ENCODE results near the gene GNG12.

The GNG12 gene

DNA sequence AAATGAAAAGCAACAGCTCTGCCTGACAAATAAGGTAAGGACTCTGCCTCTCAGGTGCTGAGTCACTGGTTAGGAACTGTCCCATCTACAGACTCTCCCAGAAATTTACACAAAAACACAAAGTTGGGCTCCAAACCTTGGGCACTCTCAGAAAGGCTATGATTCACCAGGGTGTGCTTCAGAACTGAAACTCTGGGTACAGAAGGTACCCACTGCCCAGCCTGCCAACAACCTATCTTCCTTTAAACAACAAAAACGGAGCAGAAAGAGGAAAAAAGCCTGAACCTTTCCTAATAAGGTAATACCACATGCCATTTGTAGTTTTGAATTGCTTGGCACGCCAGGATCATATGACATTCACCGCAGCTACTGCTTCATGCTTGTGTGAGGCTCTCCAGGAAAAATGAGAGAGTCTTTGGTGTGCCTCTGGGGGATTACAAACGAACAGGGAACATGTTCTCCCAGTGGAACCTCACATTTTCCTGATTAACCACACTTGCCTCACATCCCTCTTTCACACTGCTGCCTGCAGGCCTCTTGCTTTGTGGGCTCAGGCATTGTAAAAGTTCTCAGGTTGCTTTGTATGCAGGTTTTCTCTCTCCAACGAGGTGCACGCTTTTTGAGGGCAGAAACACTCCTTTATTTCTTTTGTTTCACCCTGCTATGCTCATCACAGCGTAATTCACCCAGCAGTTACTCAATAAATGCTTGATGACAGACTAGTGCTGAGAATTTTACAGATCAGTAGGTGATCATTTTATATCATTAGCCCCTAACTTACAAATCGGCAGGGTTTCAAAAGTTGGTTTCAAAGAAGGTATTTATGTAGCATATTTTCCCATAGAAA, 83.2 kb downstream of the GNG12 start:
- Histone ChIP-seq H3K27ac (no peak overlapping the region), H3K36me3 (no peaks in the 10 kb centered on the region), H3K9me3 (no peaks in the 10 kb centered on the region), H3K9ac (no peak overlapping the region), H3K27me3 (no peaks in the 10 kb centered on the region), H3K4me3 (no peak overlapping the region), H3K4me2 (peak overlapping the region; percentile 49), H3K4me1 (peaks cover 39% of the 10 kb centered on the region), H4K20me1 (no peaks in the 10 kb centered on the region)
- TF ChIP-seq Cebpa-rat (IDR thresholded peaks at IDR 0.05): no peak

- Histone ChIP-seq H3K4me2 (peak overlapping the region; percentile 49), H3K9ac (no peak overlapping the region), H4K20me1 (no peaks in the 10 kb centered on the region), H3K9me3 (no peaks in the 10 kb centered on the region), H3K4me1 (peaks cover 32% of the 10 kb centered on the region), H3K27ac (no peak overlapping the region), H3K36me3 (no peaks in the 10 kb centered on the region), H3K4me3 (no peak overlapping the region), H3K27me3 (no peaks in the 10 kb centered on the region)
- TF ChIP-seq Cebpa-rat (IDR thresholded peaks at IDR 0.05): no peak
These were observed 83.9 kb downstream of the GNG12 start for GRCh38 chr1:67749263-67749843.

DNA sequence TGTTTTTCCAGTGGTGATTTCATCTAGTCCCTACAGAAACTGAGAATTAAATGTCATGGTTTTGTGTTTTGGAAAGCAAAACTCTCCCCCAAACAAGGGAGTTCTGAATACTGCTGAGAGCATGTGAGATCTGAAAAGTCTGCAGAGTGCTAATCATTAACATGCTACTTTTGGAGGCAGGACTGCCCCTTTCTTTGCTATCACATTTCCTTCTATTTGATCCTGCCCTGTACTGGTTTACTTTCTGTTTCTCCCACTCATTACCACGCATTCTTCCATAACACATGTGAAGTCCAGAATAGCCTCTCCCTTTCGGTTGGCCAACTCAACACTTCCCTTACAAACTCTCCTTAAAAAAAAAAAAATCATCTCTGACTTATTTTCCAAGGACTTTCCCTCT, 84.6 kb downstream of the GNG12 start:
- Histone ChIP-seq H3K4me3 (no peak overlapping the region), H3K9ac (no peak overlapping the region), H3K4me1 (peaks cover 28% of the 10 kb centered on the region), H3K27me3 (no peaks in the 10 kb centered on the region), H3K9me3 (no peaks in the 10 kb centered on the region), H3K36me3 (no peaks in the 10 kb centered on the region), H3K4me2 (peak overlapping the region; percentile 33), H3K27ac (no peak overlapping the region), H4K20me1 (no peaks in the 10 kb centered on the region)
- no peak for TF ChIP-seq Cebpa-rat (IDR thresholded peaks at IDR 0.05)

DNA sequence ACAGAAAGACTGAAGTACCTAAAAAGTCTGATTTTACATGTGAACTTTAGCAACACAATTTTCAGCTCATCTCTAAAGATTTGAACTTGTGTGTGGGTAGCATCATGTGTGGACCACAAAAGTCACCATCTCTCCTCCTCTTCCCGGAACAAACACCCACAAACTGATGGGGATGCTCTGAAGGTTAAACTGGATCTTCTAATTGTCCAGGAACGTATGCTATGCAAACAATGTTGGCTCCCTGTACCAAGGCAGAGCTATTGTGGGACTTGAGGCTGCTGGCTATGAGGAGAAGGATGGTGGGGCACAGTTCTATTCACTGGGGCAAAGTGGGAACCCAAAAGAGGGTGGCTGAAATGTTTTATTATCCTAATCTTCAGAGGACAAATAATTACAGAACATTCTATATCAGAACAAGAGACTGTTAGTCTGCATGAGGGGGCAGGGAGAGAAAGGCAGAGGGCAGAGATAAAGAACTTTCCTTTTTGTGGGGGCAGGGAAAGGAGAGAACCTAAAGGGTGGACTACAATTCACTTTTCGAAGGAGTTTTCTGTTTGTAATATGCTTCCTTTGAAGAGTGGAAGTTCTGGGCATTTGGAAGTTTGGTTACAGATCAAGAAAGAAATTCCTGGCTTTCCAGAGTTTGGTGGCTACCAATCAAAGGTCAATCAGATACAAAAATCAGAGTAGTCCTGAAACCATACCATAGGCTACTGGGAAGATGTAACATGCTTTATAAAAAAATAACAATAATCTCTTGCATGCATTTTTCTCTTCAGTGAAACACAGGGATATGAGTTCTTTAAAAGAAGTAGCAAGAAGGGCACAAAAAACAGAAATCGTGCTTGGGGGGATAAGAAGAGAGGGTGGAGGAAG, 85.4 kb downstream of the GNG12 start:
- Histone ChIP-seq H3K4me2 (peak overlapping the region; percentile 33; the same call in 1 of the 2 replicates), H3K4me3 (no peak overlapping the region), H3K4me1 (peaks cover 28% of the 10 kb centered on the region), H4K20me1 (no peaks in the 10 kb centered on the region), H3K36me3 (no peaks in the 10 kb centered on the region), H3K9ac (no peak overlapping the region), H3K27me3 (no peaks in the 10 kb centered on the region), H3K9me3 (no peaks in the 10 kb centered on the region), H3K27ac (no peak overlapping the region)
- TF ChIP-seq Cebpa-rat (IDR thresholded peaks at IDR 0.05): no peak

GRCh38 chr1:67745875-67746698, 87.2 kb downstream of the GNG12 start:
- Histone ChIP-seq H4K20me1 (no peaks in the 10 kb centered on the region), H3K27me3 (no peaks in the 10 kb centered on the region), H3K4me1 (peaks cover 35% of the 10 kb centered on the region), H3K4me2 (peak overlapping the region; percentile 1; the same call in 1 of the 2 replicates), H3K9ac (no peak overlapping the region), H3K27ac (no peak overlapping the region), H3K4me3 (no peak overlapping the region), H3K9me3 (no peaks in the 10 kb centered on the region), H3K36me3 (no peaks in the 10 kb centered on the region)
- no peak for TF ChIP-seq Cebpa-rat (IDR thresholded peaks at IDR 0.05)

GRCh38 chr1:67743072-67743725, 90.1 kb downstream of the GNG12 start:
- H3K36me3 ChIP-seq: no peaks in the 10 kb centered on the region
- H4K20me1 ChIP-seq: no peaks in the 10 kb centered on the region
- no peak overlapping the region for H3K27ac ChIP-seq
- H3K4me3 ChIP-seq: no peak overlapping the region
- H3K27me3 ChIP-seq: no peaks in the 10 kb centered on the region
- no peak for TF ChIP-seq Cebpa-rat (IDR thresholded peaks at IDR 0.05)
- H3K4me2 ChIP-seq: no peak overlapping the region
- no peaks in the 10 kb centered on the region for H3K9me3 ChIP-seq
- peaks cover 11% of the 10 kb centered on the region; the same call in 1 of the 2 replicates for H3K4me1 ChIP-seq
- H3K9ac ChIP-seq: no peak overlapping the region

DNA sequence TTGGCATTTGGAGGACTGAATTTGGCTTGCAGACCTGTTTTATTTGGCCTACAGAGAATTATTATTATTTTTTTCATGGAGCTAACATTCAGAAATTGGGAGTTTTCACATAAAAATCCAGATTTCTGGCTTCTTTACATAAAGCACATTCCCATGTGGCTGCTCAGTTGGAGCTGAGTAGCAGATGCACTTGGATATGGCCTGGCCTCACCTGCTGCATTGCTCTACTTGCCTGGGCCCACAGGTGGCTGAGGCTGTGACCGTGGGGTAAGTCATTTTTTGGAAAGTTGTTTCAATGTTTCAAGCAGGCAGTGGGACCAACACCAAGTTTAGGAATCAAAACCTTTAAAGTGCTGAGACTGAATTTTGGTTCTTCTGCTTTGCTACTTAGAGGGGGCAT, 91.5 kb downstream of the GNG12 start:
- H3K4me3 ChIP-seq: no peak overlapping the region
- H4K20me1 ChIP-seq: no peaks in the 10 kb centered on the region
- no peak for TF ChIP-seq Cebpa-rat (IDR thresholded peaks at IDR 0.05)
- H3K9ac ChIP-seq: no peak overlapping the region
- peaks cover 12% of the 10 kb centered on the region for H3K4me1 ChIP-seq
- H3K27me3 ChIP-seq: no peaks in the 10 kb centered on the region
- no peaks in the 10 kb centered on the region for H3K36me3 ChIP-seq
- H3K4me2 ChIP-seq: no peak overlapping the region
- H3K27ac ChIP-seq: no peak overlapping the region
- H3K9me3 ChIP-seq: no peaks in the 10 kb centered on the region

- no peak for TF ChIP-seq Cebpa-rat (IDR thresholded peaks at IDR 0.05)
- H3K27me3 ChIP-seq: no peaks in the 10 kb centered on the region
These were observed 92.1 kb downstream of the GNG12 start for GRCh38 chr1:67741121-67741520.

GRCh38 chr1:67740543-67740942, 92.7 kb downstream of the GNG12 start:
- Histone ChIP-seq H3K4me2 (no peak overlapping the region), H3K9ac (no peak overlapping the region), H3K27me3 (no peaks in the 10 kb centered on the region), H3K9me3 (no peaks in the 10 kb centered on the region), H4K20me1 (no peaks in the 10 kb centered on the region), H3K27ac (no peak overlapping the region), H3K4me1 (peaks cover 24% of the 10 kb centered on the region), H3K4me3 (no peak overlapping the region), H3K36me3 (no peaks in the 10 kb centered on the region)
- TF ChIP-seq Cebpa-rat (IDR thresholded peaks at IDR 0.05): no peak

More at GRCh38 chr1:67741121-67741520, 92.1 kb downstream of the GNG12 start:
- H3K27ac ChIP-seq: no peak overlapping the region
- peaks cover 18% of the 10 kb centered on the region for H3K4me1 ChIP-seq
- no peak overlapping the region for H3K9ac ChIP-seq
- no peak overlapping the region; the same call in 1 of the 2 replicates for H3K4me2 ChIP-seq
- H4K20me1 ChIP-seq: no peaks in the 10 kb centered on the region
- H3K4me3 ChIP-seq: no peak overlapping the region
- no peaks in the 10 kb centered on the region for H3K36me3 ChIP-seq
- H3K9me3 ChIP-seq: no peaks in the 10 kb centered on the region

Measured in BLaER1 (cell line).